WTC11 (cell line): ENCODE measurements around the gene HERPUD2.

ENCODE experiments used
- ATF2 ChIP-seq: sonication (generic); formaldehyde crosslinking; IDR thresholded peaks from 2 replicates; pipeline ENCODE4 v1.8.1; 2022; ENCODE audit warnings: low read depth, missing genetic modification reagents, borderline replicate concordance
- CBFB ChIP-seq: sonication (generic); formaldehyde crosslinking; IDR thresholded peaks from 2 replicates; pipeline ENCODE4 v1.8.1; 2022; ENCODE audit warnings: mild to moderate bottlenecking, low read depth, missing genetic modification reagents
- E2F5 ChIP-seq: sonication (generic); formaldehyde crosslinking; IDR thresholded peaks from 2 replicates; pipeline ENCODE4 v1.8.1; 2022; ENCODE audit warnings: mild to moderate bottlenecking, moderate library complexity, missing genetic modification reagents
- ESRRA ChIP-seq: sonication (generic); formaldehyde crosslinking; IDR thresholded peaks from 2 replicates; pipeline ENCODE4 v1.8.1; 2022; ENCODE audit warnings: mild to moderate bottlenecking, missing genetic modification reagents, borderline replicate concordance
- FOXK1 ChIP-seq: sonication (generic); formaldehyde crosslinking; IDR thresholded peaks from 2 replicates; pipeline ENCODE4 v1.8.0; 2022; ENCODE audit warnings: mild to moderate bottlenecking, moderate library complexity, missing genetic modification reagents
- NR2C2 ChIP-seq: sonication (generic); formaldehyde crosslinking; IDR thresholded peaks from 2 replicates; pipeline ENCODE4 v1.8.0; 2022; ENCODE audit warnings: mild to moderate bottlenecking, missing genetic modification reagents
- NR3C1 ChIP-seq: sonication (generic); formaldehyde crosslinking; conservative IDR thresholded peaks from 2 replicates; pipeline ENCODE4 v1.8.1; 2023; ENCODE audit warnings: low read depth, mild to moderate bottlenecking, missing genetic modification reagents
- SP1 ChIP-seq: sonication (generic); formaldehyde crosslinking; conservative IDR thresholded peaks from 2 replicates; pipeline ENCODE4 v1.8.1; 2022; ENCODE audit warnings: missing genetic modification reagents
- TCF7 ChIP-seq: sonication (generic); formaldehyde crosslinking; IDR thresholded peaks from 2 replicates; pipeline ENCODE4 v1.8.0; 2022; ENCODE audit warnings: mild to moderate bottlenecking, low read depth, missing genetic modification reagents, moderate library complexity
- TEAD4 ChIP-seq: sonication (generic); formaldehyde crosslinking; IDR thresholded peaks from 2 replicates; pipeline ENCODE4 v1.8.0; 2022; ENCODE audit warnings: mild to moderate bottlenecking, missing genetic modification reagents
- ZNF396 ChIP-seq: fragments of 250-450 bp; sonication (Bioruptor Pico); IDR thresholded peaks from 2 replicates; pipeline ENCODE4 v1.8.0; 2021; ENCODE audit warnings: mild to moderate bottlenecking, moderate library complexity, borderline replicate concordance
- ZNF512 ChIP-seq: sonication (generic); formaldehyde crosslinking; IDR thresholded peaks from 2 replicates; pipeline ENCODE4 v1.8.1; 2022; ENCODE audit warnings: missing genetic modification reagents, borderline replicate concordance
- TF ChIP-seq, protein P1 (sequence below): sonication (generic); formaldehyde crosslinking; IDR thresholded peaks from 2 replicates; pipeline ENCODE4 v1.8.1; 2023; ENCODE audit warnings: mild to moderate bottlenecking, missing genetic modification reagents, moderate library complexity
- TF ChIP-seq, protein P2 (sequence below): fragments of 200-600 bp; IDR thresholded peaks from 2 replicates; pipeline ENCODE4 v1.8.0; 2022; ENCODE audit warnings: antibody characterized with exemption

- TF ChIP-seq, protein P1, sequence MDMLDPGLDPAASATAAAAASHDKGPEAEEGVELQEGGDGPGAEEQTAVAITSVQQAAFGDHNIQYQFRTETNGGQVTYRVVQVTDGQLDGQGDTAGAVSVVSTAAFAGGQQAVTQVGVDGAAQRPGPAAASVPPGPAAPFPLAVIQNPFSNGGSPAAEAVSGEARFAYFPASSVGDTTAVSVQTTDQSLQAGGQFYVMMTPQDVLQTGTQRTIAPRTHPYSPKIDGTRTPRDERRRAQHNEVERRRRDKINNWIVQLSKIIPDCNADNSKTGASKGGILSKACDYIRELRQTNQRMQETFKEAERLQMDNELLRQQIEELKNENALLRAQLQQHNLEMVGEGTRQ = no peak
- TF ChIP-seq SP1 (CRISPR knock-in tag) (no peak), CBFB (CRISPR knock-in tag) (no peak), NR3C1 (CRISPR knock-in tag) (no peak), TCF7 (CRISPR knock-in tag) (no peak), TEAD4 (CRISPR knock-in tag) (no peak), FOXK1 (CRISPR knock-in tag) (no peak), ZNF512 (CRISPR knock-in tag) (no peak), ATF2 (no peak), ZNF396 (CRISPR knock-in tag) (no peak), E2F5 (no peak), NR2C2 (CRISPR knock-in tag) (no peak), ESRRA (CRISPR knock-in tag) (no peak)
- TF ChIP-seq, protein P2, sequence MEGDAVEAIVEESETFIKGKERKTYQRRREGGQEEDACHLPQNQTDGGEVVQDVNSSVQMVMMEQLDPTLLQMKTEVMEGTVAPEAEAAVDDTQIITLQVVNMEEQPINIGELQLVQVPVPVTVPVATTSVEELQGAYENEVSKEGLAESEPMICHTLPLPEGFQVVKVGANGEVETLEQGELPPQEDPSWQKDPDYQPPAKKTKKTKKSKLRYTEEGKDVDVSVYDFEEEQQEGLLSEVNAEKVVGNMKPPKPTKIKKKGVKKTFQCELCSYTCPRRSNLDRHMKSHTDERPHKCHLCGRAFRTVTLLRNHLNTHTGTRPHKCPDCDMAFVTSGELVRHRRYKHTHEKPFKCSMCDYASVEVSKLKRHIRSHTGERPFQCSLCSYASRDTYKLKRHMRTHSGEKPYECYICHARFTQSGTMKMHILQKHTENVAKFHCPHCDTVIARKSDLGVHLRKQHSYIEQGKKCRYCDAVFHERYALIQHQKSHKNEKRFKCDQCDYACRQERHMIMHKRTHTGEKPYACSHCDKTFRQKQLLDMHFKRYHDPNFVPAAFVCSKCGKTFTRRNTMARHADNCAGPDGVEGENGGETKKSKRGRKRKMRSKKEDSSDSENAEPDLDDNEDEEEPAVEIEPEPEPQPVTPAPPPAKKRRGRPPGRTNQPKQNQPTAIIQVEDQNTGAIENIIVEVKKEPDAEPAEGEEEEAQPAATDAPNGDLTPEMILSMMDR = no peak
Measured at GRCh38 chr7:35700865-35701264, 5.9 kb upstream of the HERPUD2 start.
